Endothelial cell of umbilical vein (primary cell): Measurements from ENCODE around the gene PLCG2. TPM values are rescaled to one million over a fixed set of nuclear protein-coding genes. Genes with fewer than 3 reads are reported as not detected.

Experiments
- BruUV-seq: library from RNA; stranded (reverse); fragments of 400-500 nt; replicated peaks from 2 replicates; lab custom pipeline; 2021; lab: Mats Ljungman, UMichigan
- CTCF ChIA-PET: fragments of 300-600, 350-600 bp; sonication (Branson Sonifier 250); formaldehyde crosslinking; loops from one replicate; lab custom pipeline; 2021; ENCODE audit warnings: antibody characterized with exemption, inconsistent platforms; lab: Charles Lee
- POLR2A ChIA-PET: fragments of 300-600, 350-600 bp; sonication (Branson Sonifier 250); formaldehyde crosslinking; loops from one replicate; lab custom pipeline; 2021; ENCODE audit warnings: antibody characterized with exemption, inconsistent platforms; lab: Charles Lee
- DNase-seq: peaks from one replicate; pipeline ENCODE4 v3.0.0-alpha.2; 2011; ENCODE audit warnings: low read depth, low spot score
- FAIRE-seq: peaks from 2 replicates; lab custom pipeline; 2011; peaks lifted over from hg19 to GRCh38; lab: Jason Lieb, UNC
- H2AFZ ChIP-seq: 2 replicates; pipeline ENCODE4 v1.6.0; 2012; ENCODE audit warnings: low read depth, low read length, control low read depth, inconsistent platforms
- H3K27ac ChIP-seq: 2 replicates; pipeline ENCODE4 v1.5.1; 2011; ENCODE audit warnings: low read depth, mild to moderate bottlenecking, control low read depth, low read length, moderate library complexity; ENCODE audit not compliant: insufficient read depth
- H3K27me3 ChIP-seq, 2 experiments: 2 replicates each; pipeline versions ENCODE4 v1.6.0 to v1.6.1; 2011; ENCODE audit warnings: low read length in 2 of 2, mixed read lengths in 1 of 2; ENCODE audit not compliant: control insufficient read depth in 2 of 2, insufficient read depth in 2 of 2
- H3K36me3 ChIP-seq, 2 experiments: 2 replicates in 1 of 2; 3 replicates in 1 of 2; pipeline ENCODE4 v1.5.1; 2011; ENCODE audit warnings: low read length in 2 of 2, mild to moderate bottlenecking in 1 of 2, moderate library complexity in 1 of 2; ENCODE audit not compliant: control insufficient read depth in 2 of 2, insufficient read depth in 2 of 2; ENCODE audit errors: extremely low read depth in 1 of 2
- H3K4me1 ChIP-seq: 3 replicates; pipeline ENCODE4 v1.5.1; 2011; ENCODE audit warnings: mild to moderate bottlenecking, low read length; ENCODE audit not compliant: control insufficient read depth, insufficient read depth; ENCODE audit errors: extremely low read depth
- H3K4me2 ChIP-seq: 2 replicates; pipeline ENCODE4 v1.6.1; 2011; ENCODE audit warnings: low read length, control low read depth, mixed read lengths; ENCODE audit not compliant: insufficient read depth
- H3K4me3 ChIP-seq, 3 experiments: fragments of 200-600 bp in 1 of 3; sonication (generic), shearing (Covaris generic) in 1 of 3; replicated peaks in 1 of 3; 2 replicates each; pipeline ENCODE4 v1.5.1; 2011 to 2016; ENCODE audit warnings: control low read depth in 3 of 3, low read length in 3 of 3, mild to moderate bottlenecking in 2 of 3, inconsistent platforms in 1 of 3, low read depth in 1 of 3, moderate library complexity in 1 of 3; ENCODE audit not compliant: insufficient read depth in 1 of 3
- H3K79me2 ChIP-seq: 2 replicates; pipeline ENCODE4 v1.6.0; 2012; ENCODE audit warnings: low read length, inconsistent platforms; ENCODE audit not compliant: control insufficient read depth, insufficient read depth
- H3K9ac ChIP-seq: replicated peaks from 2 replicates; pipeline ENCODE3; 2011; ENCODE audit warnings: low read length, control low read depth; ENCODE audit not compliant: insufficient read depth; ENCODE audit errors: extremely low read depth
- H3K9me1 ChIP-seq: replicated peaks from 3 replicates; pipeline ENCODE4 v1.6.0; 2011; ENCODE audit warnings: mild to moderate bottlenecking, low read length; ENCODE audit not compliant: control insufficient read depth, insufficient read depth; ENCODE audit errors: extremely low read depth
- H3K9me3 ChIP-seq: replicated peaks from 2 replicates; pipeline ENCODE4 v1.5.1; 2012; ENCODE audit warnings: low read length, inconsistent platforms; ENCODE audit not compliant: control insufficient read depth, insufficient read depth
- H4K20me1 ChIP-seq: replicated peaks from 2 replicates; pipeline ENCODE3; 2011; ENCODE audit warnings: mild to moderate bottlenecking, low read length; ENCODE audit not compliant: control insufficient read depth, insufficient read depth; ENCODE audit errors: extremely low read depth
- CTCF ChIP-seq, 2 donors: IDR thresholded peaks; 1 replicate in 1 of 2; 2 replicates in 1 of 2; pipeline ENCODE4 v1.5.1; 2011; ENCODE audit warnings: low read length in 2 of 2, mild to moderate bottlenecking in 2 of 2, moderate library complexity in 2 of 2, control low read depth in 1 of 2, inconsistent platforms in 1 of 2, low read depth in 1 of 2; ENCODE audit not compliant: insufficient read depth in 1 of 2; ENCODE audit errors: extremely low read depth in 1 of 2
- EZH2 ChIP-seq: IDR thresholded peaks from 2 replicates; pipeline ENCODE4 v1.6.1; 2012; ENCODE audit warnings: borderline replicate concordance, low read depth, mild to moderate bottlenecking, moderate library complexity, low read length, inconsistent platforms; ENCODE audit not compliant: severe bottlenecking
- FOS ChIP-seq: IDR thresholded peaks from 2 replicates; pipeline ENCODE4 v1.6.1; 2011; ENCODE audit warnings: mild to moderate bottlenecking, low read length, moderate library complexity, borderline replicate concordance; ENCODE audit not compliant: insufficient read depth
- GATA2 ChIP-seq: IDR thresholded peaks from 2 replicates; pipeline ENCODE4 v1.7.0; 2011; ENCODE audit warnings: low read depth, mild to moderate bottlenecking, moderate library complexity, mixed read lengths, low read length; ENCODE audit not compliant: insufficient read length, insufficient read depth
- JUN ChIP-seq: IDR thresholded peaks from 2 replicates; pipeline ENCODE4 v1.6.1; 2011; ENCODE audit warnings: borderline replicate concordance, low read depth; ENCODE audit not compliant: insufficient read length, insufficient read depth
- MAX ChIP-seq: IDR thresholded peaks from 2 replicates; pipeline ENCODE4 v1.6.1; 2011; ENCODE audit not compliant: insufficient read depth, insufficient read length
- MYC ChIP-seq: IDR thresholded peaks from one replicate; pipeline ENCODE4 v1.6.1; 2011; ENCODE audit warnings: mild to moderate bottlenecking, low read depth, low read length
- POLR2A ChIP-seq: IDR thresholded peaks from 2 replicates; pipeline ENCODE4 v1.6.1; 2012; ENCODE audit warnings: low read depth, mild to moderate bottlenecking, control low read depth, low read length
- POLR2AphosphoS5 ChIP-seq: IDR thresholded peaks from 2 replicates; pipeline ENCODE4 v1.6.1; 2012; ENCODE audit warnings: low read depth, mild to moderate bottlenecking, control low read depth, low read length, moderate library complexity; ENCODE audit not compliant: insufficient read depth
- dilution Hi-C: fragments of 300-500 bp; cut with MboI; formaldehyde crosslinking; loops from one replicate; pipeline ENCODE4 v1.15.0; 2019; ENCODE audit warnings: low sequenced_read_pairs; ENCODE audit not compliant: extremely low pct_ligation_motif_present
- intact Hi-C: fragments of 100-400 bp; cut with micrococcal nuclease; formaldehyde crosslinking; loops from one replicate; pipeline ENCODE4 v1.10.0; 2022
- polyA plus RNA-seq, 4 experiments: library from polyadenylated mRNA; depleted of rRNA in 3 of 4; stranded (reverse) in 3 of 4; unstranded in 1 of 4; fragments of >200 nt; gene quantifications; 2 replicates each; pipeline versions ENCODE4 v1.2.1 to v1.2.3, GENCODE V29; 2011 to 2012; ENCODE audit warnings: missing spikeins in 1 of 4
- total RNA-seq: library from RNA; stranded (reverse); gene quantifications from 2 replicates; pipeline ENCODE4 v1.2.3, GENCODE V29; 2021

PLCG2 gene
- total and polyA plus RNA-seq, 2 donors (not counting 3 experiments of a cell fraction or from before 2014, with no cell fraction given) = 10.8 to 13.6 TPM

- Histone ChIP-seq H3K27me3 (no peaks in the 10 kb centered on the region), H3K4me3 (no peak overlapping the region), H3K79me2 (no peaks in the 10 kb centered on the region), H2AFZ (no peak overlapping the region), H4K20me1 (no peaks in the 10 kb centered on the region), H3K36me3 (no peaks in the 10 kb centered on the region), H3K9ac (no peak overlapping the region), H3K27ac (no peak overlapping the region), H3K9me1 (no peaks in the 10 kb centered on the region), H3K4me1 (peaks cover 7% of the 10 kb centered on the region), H3K9me3 (no peaks in the 10 kb centered on the region), H3K4me2 (no peak overlapping the region)
- BruUV-seq = no TSS peak
- dilution Hi-C loops = no loop called here
- intact Hi-C loops = no loop called here
- ChIA-PET POLR2A (no interaction called here), CTCF (no interaction called here)
- no peak for FAIRE-seq
- no peak for DNase-seq
- TF ChIP-seq JUN (no peak), FOS (no peak), POLR2A (no peak), POLR2AphosphoS5 (no peak), MAX (no peak), EZH2 (no peak), MYC (no peak), CTCF (IDR thresholded peaks at IDR 0.05; ENCODE audit: extremely low read depth in 1 of 2, insufficient read depth in 1 of 2, low read depth in 1 of 2, low read length in 2 of 2) (no peak), GATA2 (no peak)
Observed at GRCh38 chr16:81841722-81842121, 62.6 kb downstream of the PLCG2 start.
